ENCODE measurements around the gene TP73.
"Not testable (repeated sequence)": the region's sequence is repeated elsewhere in the genome, so short reads cannot be mapped to it uniquely, and the experiment has no call there.

TP73 gene

DNA sequence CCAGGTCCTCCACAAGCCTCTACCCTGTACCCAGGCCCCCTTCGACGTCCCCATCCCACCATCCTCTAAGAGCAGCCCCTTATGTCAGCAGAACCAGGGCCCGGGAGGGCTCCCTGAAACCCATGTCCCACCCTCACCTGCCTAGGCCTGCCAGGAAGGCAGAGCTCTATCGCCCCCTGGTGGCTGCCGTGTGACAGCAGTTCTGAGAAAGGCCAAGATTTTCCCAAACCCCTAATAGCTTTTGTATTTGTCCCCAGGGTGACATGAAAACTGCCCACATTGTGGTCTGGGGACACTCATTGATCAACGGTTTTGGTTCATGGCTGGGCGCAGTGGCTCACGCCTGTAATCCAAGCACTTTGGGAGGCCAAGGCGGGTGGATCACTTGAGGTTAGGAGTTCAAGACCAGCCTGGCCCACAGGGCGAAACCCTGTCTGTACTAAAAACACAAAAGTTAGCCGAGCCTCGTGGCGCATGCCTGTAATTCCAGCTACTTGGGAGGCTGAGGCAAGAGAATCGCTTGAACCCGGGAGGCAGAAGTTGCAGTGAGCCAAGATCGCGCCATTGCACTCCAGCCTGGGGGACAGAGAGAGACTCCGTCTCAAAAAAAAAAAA, 72.2 kb downstream of the TP73 start:
- in situ Hi-C loops (cut with HindIII; ENCODE audit: low sequenced_read_pairs): not testable (repeated sequence)

DNA sequence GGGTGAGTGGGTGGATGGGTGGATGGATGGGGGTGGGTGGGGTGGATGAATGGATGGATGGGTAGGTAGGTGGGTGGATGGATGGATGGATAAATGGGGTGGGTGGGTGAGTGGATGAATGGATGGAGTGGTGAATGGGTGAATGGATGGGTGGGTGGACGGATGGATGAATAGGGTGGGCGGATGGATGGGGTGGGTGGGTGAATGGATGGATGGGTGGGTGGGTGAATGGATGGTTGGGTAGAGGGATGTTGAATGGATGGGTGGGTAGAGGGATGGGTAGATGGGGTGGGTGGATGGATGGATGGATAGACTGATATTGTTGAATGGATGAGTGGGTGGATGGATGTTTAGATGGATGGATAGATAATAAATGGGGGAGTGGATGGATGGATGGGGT, 73.0 kb downstream of the TP73 start:
- in situ Hi-C loops (cut with HindIII; ENCODE audit: low sequenced_read_pairs): no loop called here

DNA sequence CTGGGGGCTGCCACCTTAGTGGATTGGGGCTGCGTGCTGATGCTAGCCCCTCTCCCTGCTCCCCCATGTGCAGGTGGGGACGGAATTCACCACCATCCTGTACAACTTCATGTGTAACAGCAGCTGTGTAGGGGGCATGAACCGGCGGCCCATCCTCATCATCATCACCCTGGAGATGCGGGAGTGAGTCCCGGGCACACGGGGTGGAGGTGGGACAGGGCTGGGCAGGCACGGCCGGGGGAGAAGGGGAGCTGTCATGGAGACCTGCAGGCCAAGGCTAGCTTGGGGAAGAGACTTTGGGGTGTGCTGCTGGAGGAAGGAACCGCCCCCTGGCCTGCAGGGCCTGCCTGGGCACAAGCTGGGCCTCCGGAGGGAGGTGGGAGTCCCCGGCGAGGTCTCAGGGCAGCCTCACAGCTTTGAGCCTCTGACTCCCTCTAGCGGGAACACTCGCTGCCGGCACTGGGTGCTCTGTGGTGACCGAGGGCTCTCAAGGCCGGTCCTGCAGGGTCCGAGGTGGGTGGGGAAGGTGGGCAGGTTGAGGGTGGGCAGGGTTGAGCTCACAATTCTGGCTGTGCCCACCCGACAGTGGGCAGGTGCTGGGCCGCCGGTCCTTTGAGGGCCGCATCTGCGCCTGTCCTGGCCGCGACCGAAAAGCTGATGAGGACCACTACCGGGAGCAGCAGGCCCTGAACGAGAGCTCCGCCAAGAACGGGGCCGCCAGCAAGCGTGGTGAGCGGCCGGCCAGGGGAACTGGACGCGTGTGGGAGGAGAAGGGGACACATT, 74.9 kb downstream of the TP73 start:
- in situ Hi-C loops (cut with HindIII; ENCODE audit: low sequenced_read_pairs): no loop called here

DNA sequence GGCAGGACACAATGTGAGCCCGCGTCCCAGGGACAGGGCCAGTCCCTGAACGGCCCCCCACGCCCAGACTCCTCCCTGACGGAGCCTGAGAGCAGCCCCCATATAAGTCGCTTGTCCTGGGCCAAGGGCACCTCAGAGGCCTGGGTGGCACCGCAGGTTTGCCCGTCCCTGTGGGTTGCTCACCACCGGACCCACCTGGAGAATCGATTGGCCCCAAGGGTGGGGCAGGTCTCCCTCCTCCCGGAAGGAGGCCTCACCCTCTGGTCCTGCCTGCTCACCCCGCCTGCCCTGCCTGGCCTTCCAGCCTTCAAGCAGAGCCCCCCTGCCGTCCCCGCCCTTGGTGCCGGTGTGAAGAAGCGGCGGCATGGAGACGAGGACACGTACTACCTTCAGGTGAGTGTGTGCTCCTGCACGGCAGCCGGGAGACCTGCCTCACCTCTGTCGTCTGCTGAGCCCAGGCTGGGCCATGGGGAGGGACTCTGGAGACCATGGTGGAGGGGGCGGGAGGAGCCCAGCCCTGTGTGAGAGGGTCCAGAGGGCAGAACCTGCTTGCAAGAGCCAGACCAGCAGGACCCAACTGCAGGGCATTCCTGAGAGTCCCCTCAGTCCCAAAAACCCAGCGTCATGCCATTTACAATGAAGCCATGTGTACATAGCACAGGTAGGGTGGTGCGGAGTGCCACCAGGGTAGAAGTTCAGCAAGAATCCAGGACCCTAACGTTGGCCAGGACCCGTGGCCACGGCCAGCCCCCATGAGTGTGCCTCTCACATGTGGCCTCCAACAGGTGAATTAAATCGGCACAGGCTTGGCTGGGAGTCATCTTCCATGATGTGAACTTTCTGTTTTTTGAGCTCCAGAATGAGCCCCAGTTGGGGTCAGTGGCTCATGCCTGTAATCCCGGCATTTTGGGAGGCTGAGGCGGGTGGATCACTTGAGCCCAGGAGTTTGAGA, 75.8 kb downstream of the TP73 start:
- in situ Hi-C loops (cut with HindIII; ENCODE audit: low sequenced_read_pairs): no loop called here

DNA sequence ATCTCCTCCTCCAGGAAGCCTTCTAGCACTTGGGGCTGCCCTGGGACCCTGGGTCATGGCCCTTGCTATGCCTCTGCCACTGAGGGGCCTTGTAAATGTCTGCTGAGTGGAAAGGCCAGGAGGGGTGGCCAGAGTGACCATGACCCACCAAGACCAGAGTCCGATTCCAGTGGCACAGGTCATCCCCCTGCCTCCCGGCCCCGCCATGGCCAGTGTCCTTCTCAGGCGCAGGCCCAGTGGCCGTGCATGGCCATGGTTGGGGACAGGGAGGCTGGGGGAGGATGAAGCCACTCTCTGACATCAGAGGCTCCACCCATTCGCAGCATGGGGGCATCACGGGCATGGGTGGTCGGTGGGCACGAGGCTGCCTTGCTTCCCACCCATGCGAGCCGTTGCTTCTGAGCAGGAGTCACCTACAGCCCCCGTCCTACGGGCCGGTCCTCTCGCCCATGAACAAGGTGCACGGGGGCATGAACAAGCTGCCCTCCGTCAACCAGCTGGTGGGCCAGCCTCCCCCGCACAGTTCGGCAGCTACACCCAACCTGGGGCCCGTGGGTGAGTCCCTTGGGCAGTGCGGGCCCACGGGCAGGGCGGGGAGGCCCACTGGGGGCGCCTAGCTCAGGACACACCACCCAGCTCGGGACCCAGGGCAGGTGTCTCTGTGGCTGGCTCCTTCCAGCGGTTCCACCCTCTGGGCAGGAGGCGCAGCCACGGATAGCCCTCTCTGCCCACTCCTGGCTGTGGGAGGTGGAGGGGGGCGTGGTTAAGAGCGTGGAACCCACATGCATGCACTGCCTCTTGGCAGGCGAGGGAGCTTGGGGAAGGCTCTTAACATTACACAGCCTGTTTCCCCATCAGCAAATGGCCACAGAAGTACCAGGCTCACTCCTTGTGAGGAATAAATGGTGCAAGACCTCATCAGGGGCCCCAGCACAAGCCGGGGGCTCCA, 77.6 kb downstream of the TP73 start:
- in situ Hi-C loops (cut with HindIII; ENCODE audit: low sequenced_read_pairs): no loop called here

DNA sequence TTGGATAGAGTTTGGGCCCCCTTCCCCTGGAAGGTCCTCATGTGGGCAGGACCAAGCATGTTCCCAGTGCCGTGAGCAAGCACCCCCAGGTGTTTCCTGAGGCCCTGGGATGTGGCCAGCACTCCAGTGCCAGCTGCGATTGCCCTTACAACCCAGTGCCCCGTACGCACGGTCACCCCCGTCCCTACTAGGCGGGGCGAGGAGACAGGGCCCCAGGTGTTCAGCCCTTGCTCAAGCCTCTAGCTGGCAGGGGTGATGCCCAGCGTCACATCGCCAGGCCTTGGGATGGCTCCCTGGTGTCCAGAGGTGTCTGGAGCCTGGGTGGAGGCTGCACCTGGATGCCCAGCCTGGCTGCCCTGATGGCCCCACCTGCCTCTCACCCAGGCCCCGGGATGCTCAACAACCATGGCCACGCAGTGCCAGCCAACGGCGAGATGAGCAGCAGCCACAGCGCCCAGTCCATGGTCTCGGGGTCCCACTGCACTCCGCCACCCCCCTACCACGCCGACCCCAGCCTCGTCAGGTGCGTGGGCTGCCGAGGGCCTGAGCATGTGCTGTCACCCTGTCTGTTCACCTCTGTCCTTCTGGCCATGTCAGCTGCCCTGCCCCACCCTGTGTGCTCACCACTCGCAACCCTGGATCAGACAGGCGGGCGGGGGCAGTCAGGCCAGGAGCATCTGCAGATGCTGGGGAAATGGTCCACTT, 78.4 kb downstream of the TP73 start:
- in situ Hi-C loops (cut with HindIII; ENCODE audit: low sequenced_read_pairs): no loop called here

DNA sequence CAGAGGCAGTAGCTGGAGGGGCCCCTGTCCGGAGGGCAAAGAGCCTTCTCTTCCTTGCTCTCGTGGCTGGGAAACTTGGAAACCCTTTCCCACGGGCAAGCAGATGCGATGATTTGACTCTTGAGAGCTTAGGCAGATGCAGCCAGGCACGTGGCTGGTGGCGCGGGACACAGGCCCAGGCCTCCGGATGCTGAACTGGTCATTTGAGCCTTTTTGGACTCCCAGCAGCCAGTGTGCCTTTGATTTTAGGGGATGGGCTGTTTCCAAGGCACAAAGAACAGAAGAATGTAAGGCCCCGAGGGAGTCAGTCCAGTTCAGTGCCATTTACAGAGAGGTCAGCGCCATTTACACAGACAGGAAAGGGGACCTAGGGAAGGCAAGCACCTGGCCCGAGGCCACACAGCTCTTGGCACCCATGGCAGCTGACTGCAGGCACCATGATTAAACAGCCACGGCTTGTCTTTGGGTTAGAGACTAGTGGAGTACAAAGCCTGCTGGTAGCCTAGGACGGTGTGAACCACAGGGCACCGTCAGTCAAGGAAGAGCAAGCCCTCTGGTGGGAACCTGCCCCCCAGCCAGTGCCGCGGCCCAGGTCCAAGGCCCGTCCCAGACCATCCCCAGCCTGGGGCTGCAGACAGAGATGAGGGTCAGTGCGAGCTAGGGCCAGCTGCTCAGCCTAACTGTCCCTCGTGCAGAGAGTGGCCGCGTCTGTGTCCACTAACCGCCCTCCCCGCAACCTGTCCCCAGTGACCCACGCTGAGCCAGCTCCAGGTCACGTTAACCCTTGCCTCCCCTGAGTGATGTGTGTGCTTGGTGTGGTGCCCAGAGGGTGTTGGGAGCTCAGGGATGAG, 79.5 kb downstream of the TP73 start:
- in situ Hi-C loops (cut with HindIII; ENCODE audit: low sequenced_read_pairs): no loop called here

DNA sequence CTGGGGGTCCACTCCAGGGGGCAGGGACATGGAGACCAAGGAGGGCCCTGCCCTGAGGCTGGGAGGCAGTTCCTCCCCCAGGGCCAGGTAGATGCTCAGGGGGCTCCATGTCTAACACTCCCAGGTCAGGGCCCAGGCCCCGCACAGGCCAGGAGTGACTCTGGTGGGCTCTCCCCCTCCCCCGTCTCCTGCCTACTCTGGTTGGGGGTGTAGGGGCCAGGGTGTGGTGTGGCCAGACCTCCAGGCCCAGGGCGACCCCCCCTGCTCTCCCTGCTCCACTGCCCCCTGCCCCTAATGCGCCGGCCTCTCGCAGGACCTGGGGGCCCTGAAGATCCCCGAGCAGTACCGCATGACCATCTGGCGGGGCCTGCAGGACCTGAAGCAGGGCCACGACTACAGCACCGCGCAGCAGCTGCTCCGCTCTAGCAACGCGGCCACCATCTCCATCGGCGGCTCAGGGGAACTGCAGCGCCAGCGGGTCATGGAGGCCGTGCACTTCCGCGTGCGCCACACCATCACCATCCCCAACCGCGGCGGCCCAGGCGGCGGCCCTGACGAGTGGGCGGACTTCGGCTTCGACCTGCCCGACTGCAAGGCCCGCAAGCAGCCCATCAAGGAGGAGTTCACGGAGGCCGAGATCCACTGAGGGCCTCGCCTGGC, 80.2 kb downstream of the TP73 start:
- in situ Hi-C loops (cut with HindIII; ENCODE audit: low sequenced_read_pairs): no loop called here

DNA sequence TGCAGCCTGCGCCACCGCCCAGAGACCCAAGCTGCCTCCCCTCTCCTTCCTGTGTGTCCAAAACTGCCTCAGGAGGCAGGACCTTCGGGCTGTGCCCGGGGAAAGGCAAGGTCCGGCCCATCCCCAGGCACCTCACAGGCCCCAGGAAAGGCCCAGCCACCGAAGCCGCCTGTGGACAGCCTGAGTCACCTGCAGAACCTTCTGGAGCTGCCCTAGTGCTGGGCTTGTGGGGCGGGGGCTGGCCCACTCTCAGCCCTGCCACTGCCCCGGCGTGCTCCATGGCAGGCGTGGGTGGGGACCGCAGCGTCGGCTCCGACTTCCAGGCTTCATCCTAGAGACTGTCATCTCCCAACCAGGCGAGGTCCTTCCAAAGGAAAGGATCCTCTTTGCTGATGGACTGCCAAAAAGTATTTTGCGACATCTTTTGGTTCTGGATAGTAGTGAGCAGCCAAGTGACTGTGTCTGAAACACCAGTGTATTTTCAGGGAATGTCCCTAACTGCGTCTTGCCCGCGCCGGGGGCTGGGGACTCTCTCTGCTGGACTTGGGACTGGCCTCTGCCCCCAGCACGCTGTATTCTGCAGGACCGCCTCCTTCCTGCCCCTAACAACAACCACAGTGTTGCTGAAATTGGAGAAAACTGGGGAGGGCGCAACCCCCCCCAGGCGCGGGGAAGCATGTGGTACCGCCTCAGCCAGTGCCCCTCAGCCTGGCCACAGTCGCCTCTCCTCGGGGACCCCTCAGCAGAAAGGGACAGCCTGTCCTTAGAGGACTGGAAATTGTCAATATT, 81.0 kb downstream of the TP73 start:
- in situ Hi-C loops (cut with HindIII; ENCODE audit: low sequenced_read_pairs): no loop called here

DNA sequence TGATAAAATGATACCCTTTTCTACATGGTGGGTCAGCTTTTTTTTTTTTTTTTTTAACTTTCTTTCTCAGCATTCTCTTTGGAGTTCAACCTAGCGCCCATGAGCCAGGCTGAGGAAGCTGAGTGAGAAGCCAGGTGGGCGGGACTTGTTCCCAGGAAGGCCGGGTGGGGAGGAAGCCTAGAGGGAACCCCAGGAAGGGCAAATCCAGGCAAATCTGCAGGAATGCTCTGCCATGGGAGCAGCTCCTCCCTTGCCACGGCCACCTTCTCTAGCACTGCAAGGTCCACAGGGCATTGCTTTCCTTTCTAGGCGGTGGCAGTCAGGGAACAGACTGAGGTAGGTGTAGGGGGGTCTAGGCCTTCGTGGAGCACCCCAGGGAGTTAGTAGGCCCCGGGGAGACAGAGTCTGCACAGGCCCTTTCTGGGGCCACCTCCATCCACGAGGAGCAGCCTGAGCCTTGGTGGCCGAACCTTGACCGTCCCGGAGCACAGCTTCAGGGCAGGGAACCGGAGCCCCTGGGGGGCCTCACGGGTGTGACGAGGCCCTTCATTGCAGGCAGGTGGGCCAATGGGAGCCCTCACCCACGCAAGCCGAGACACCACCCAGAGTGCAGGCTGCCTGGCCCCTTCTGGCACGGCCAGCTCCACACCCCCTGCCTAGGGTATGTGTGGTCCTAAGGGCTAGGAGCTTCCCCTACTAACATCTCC, 81.7 kb downstream of the TP73 start:
- in situ Hi-C loops (cut with HindIII; ENCODE audit: low sequenced_read_pairs): no loop called here

DNA sequence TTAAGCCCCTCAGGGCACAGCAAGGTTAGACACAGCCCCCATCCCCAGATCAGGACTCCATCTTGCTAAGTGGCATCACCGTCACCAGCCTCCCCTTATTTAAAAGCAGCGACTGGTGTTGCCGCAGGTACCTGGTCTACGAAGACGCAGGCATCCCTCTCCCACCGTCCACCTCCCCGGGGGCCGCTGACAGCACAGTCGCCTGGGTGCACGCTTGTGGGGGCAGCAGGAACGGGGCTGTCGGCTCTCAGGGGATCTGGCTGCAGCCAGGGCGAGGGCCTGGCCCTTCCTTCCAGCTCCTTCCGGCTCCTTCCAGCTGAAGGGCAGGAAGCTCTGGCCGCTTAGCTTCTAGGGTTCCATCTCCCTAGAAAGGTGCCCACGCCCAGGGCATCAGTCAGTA, 82.3 kb downstream of the TP73 start:
- in situ Hi-C loops (cut with HindIII; ENCODE audit: low sequenced_read_pairs): no loop called here

DNA sequence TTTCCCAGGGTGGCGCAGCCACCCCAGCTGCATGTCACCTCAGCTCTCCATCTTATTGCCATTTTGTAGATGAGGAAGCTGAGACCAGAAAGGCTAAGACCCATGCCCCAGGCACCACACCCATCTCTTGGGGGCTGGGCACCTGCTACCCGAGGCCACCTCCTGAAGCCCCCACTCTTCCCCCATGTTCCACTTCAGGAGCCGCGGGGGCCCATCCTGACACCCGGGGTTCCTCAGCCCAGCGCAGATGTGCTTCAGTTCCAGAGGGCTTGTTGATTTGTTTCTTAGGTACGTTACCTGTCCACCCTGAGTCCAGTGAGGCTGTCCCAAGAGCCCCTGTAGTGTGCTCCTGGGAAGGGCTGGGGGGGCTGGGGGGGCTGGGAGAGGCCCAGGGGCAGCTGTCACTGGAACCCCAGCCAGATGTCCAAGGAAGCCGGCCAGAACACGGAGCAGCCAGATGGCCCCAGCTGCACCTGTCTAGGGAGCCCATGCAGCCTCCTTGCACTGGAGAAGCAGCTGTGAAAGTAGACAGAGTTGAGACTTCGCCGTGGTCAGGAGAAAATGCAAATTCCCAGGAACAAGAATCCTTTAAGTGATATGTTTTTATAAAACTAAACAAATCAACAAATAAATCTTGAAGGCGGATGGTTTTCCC, 82.8 kb downstream of the TP73 start:
- in situ Hi-C loops (cut with HindIII; ENCODE audit: low sequenced_read_pairs): no loop called here

DNA sequence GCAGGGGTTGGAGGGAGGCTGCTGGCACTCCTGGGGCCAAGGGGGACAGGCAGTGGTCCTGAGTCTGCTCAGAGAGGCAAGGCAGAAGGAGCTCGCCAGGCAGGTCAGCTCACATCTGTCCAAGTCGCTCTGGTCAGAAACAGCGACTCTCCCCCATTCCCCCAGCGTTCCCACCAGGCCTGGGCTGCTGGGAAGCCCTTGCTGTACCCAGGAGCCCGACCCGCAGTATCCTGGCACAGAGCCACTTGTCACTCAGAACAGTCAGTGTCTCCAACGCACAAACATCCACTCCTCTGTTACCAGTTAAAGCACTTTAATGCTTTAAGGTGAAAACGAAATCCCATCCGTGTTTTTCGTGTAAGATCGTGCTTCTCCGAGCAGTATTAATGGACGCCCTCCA, 83.4 kb downstream of the TP73 start:
- in situ Hi-C loops (cut with HindIII; ENCODE audit: low sequenced_read_pairs): no loop called here

DNA sequence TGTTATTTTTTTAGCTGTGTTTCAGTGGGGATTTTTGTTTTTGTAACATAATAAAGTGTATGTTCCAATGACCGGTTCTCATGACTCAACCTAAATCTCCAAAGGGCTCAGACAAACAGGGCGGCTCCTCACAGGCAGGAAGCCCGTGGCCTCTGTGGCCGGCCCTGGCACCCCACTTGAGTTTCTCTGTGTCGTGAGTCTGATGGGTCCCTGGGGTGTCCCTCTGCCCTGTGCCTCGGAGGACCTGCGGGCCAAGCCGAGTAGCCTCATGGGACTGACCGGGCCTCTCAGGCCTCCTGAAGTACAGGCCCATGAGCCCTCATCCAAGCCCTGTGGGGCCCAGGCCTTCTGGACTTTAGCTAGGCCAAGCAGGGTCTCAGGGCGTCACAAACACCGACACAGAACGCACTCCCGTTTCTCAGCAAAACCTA, 83.8 kb downstream of the TP73 start:
- in situ Hi-C loops (cut with HindIII; ENCODE audit: low sequenced_read_pairs): no loop called here

DNA sequence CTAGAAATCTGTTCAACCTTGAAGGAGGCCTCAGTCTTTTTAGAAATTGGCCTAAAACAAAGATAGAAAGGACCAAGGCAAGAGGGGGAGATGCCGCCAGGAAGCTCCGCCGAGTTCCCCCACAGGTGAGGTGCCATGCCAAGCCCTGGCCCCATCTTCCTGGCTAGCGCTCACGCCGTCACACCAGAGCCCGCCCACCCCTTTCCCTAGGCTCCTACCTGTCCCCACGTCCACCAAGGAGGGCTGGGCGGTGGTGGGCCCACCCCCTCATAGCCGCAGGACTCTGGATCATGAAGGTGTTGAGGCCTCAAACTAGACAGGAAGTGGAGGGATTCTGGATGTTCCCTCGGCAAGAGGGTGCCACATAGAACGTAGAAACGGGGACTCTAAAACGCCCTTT, 84.4 kb downstream of the TP73 start:
- in situ Hi-C loops (cut with HindIII; ENCODE audit: low sequenced_read_pairs): no loop called here

DNA sequence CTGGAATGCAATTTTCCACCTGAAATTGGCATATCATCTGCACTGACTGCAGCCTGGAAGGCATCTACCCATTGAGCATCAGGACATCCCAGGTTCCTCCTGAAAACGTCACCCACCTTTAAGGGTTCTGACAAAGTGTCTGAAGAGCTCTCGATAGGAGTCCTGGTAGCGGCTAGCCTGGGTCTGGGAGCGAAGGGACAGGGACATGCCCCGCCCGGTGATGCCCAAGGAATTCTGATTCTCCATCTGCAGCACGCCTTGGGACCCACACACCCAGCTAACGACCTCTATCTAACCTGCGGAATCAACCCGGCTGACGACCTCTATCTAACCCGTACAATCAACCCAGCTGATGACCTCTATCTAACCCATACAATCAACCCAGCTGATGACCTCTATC, 86.6 kb downstream of the TP73 start:
- in situ Hi-C loops (cut with HindIII; ENCODE audit: low sequenced_read_pairs): no loop called here
